ENCODE measurements around the gene COX8A. TPM values are rescaled to one million over a fixed set of nuclear protein-coding genes. Genes with fewer than 3 reads are reported as not detected.

COX8A gene
- total RNA-seq, 3 donors from 2014 or later = 257 to 326 (median 293) TPM

GRCh38 chr11:64003807-64004589 is 29.6 kb downstream of the COX8A start:
- TF ChIP-seq POLR2AphosphoS5 (IDR thresholded peaks at IDR 0.05) = no peak
- no peak for TF ChIP-seq POLR2A (IDR thresholded peaks at IDR 0.05)
- TF ChIP-seq CTCF (IDR thresholded peaks at IDR 0.05) = no peak
- DNase-seq (ENCODE audit: low spot score in 2 of 2) = no peak
- H3K9me3 ChIP-seq = no peaks in the 10 kb centered on the region
- H3K27me3 ChIP-seq = no peaks in the 10 kb centered on the region
- no peak overlapping the region for H3K27ac ChIP-seq
- peaks cover 13 to 17% of the 10 kb centered on the region in 2 donors for H3K4me1 ChIP-seq
- H3K4me3 ChIP-seq = no peak overlapping the region
- intact Hi-C loops (cut with DNase I; ENCODE audit: low total_unique reads) = no loop called here
- H3K36me3 ChIP-seq = no peaks in the 10 kb centered on the region

GRCh38 chr11:64004590-64004984 is 30.2 kb downstream of the COX8A start:
- Histone ChIP-seq H3K9me3 (no peaks in the 10 kb centered on the region), H3K4me1 (peaks cover 8 to 11% of the 10 kb centered on the region in 2 donors), H3K36me3 (no peaks in the 10 kb centered on the region), H3K27ac (no peak overlapping the region), H3K4me3 (no peak overlapping the region), H3K27me3 (no peaks in the 10 kb centered on the region)
- no peak for TF ChIP-seq POLR2AphosphoS5 (IDR thresholded peaks at IDR 0.05)
- no peak for TF ChIP-seq CTCF (IDR thresholded peaks at IDR 0.05)
- TF ChIP-seq POLR2A (IDR thresholded peaks at IDR 0.05) = no peak
- no peak for DNase-seq (ENCODE audit: low spot score in 2 of 2)
- intact Hi-C loops (cut with DNase I; ENCODE audit: low total_unique reads) = no loop called here

- TF ChIP-seq CTCF (IDR thresholded peaks at IDR 0.05) (no peak), POLR2AphosphoS5 (IDR thresholded peaks at IDR 0.05) (no peak), POLR2A (IDR thresholded peaks at IDR 0.05) (no peak)
- intact Hi-C loops (cut with DNase I; ENCODE audit: low total_unique reads) = no loop called here
These were observed 31.3 kb downstream of the COX8A start for GRCh38 chr11:64005691-64006090.

GRCh38 chr11:64006398-64006797 is 32.0 kb downstream of the COX8A start:
- no peak for TF ChIP-seq POLR2AphosphoS5 (IDR thresholded peaks at IDR 0.05)
- no peak for TF ChIP-seq CTCF (IDR thresholded peaks at IDR 0.05)
- no peak for TF ChIP-seq POLR2A (IDR thresholded peaks at IDR 0.05)
- H3K36me3 ChIP-seq = no peaks in the 10 kb centered on the region
- H3K27me3 ChIP-seq = no peaks in the 10 kb centered on the region
- no peak for DNase-seq (ENCODE audit: low spot score in 2 of 2)
- intact Hi-C loops (cut with DNase I; ENCODE audit: low total_unique reads) = no loop called here
- no peaks in the 10 kb centered on the region for H3K9me3 ChIP-seq
- H3K27ac ChIP-seq = no peak overlapping the region
- H3K4me1 ChIP-seq = peaks cover 0 to 4% of the 10 kb centered on the region in 2 donors
- H3K4me3 ChIP-seq = no peak overlapping the region

More at GRCh38 chr11:64005691-64006090, 31.3 kb downstream of the COX8A start:
- no peak overlapping the region for H3K4me3 ChIP-seq
- no peak for DNase-seq (ENCODE audit: low spot score in 2 of 2)
- H3K27me3 ChIP-seq = no peaks in the 10 kb centered on the region
- peaks cover 0 to 4% of the 10 kb centered on the region in 2 donors for H3K4me1 ChIP-seq
- no peaks in the 10 kb centered on the region for H3K36me3 ChIP-seq
- no peaks in the 10 kb centered on the region for H3K9me3 ChIP-seq
- H3K27ac ChIP-seq = no peak overlapping the region

GRCh38 chr11:64007160-64007628 is 32.8 kb downstream of the COX8A start:
- peaks cover 0 to 4% of the 10 kb centered on the region in 2 donors for H3K4me1 ChIP-seq
- TF ChIP-seq POLR2AphosphoS5 (IDR thresholded peaks at IDR 0.05) (no peak), CTCF (IDR thresholded peaks at IDR 0.05) (no peak), POLR2A (IDR thresholded peaks at IDR 0.05) (no peak)
- DNase-seq (ENCODE audit: low spot score in 2 of 2) = no peak
- H3K4me3 ChIP-seq = peak overlapping the region; percentile 36 to 67 (median 42)
- no peaks in the 10 kb centered on the region for H3K36me3 ChIP-seq
- intact Hi-C loops (cut with DNase I; ENCODE audit: low total_unique reads) = no loop called here
- H3K27me3 ChIP-seq = no peaks in the 10 kb centered on the region
- no peaks in the 10 kb centered on the region for H3K9me3 ChIP-seq
- H3K27ac ChIP-seq = no peak overlapping the region

Data from breast epithelium (tissue), 4 donors.